Activated effector memory CD4-positive, alpha-beta T cell treated with anti-CD3 and anti-CD28 coated beads, Interleukin-2, amount 50 U/mL, for 16 hours (primary cell): ENCODE measurements around the gene OXGR1.
"Not testable (repeated sequence)": the region's sequence is repeated elsewhere in the genome, so short reads cannot be mapped to it uniquely, and the experiment has no call there.

Source experiments
- DNase-seq: peaks from one replicate; pipeline ENCODE4 v3.0.0-alpha.2; 2020

Gene OXGR1

GRCh38 chr13:96994017-96994857 lies at the start of gene OXGR1:
TSS of gene OXGR1 (minus strand) at chr13:96994476. CDS start at chr13:96987759, 6,717 bp downstream.
- DNase-seq: no peak

GRCh38 chr13:97043302-97043701 lies 49.0 kb upstream of the OXGR1 start:
- DNase-seq: no peak

GRCh38 chr13:97030705-97031452 lies 36.6 kb upstream of the OXGR1 start:
- no peak for DNase-seq

- peak; percentile 79 for DNase-seq
Measured at GRCh38 chr13:97028441-97029299, 34.4 kb upstream of the OXGR1 start.

GRCh38 chr13:97027162-97027554 lies 32.9 kb upstream of the OXGR1 start:
- DNase-seq: no peak

GRCh38 chr13:97026531-97027161 lies 32.4 kb upstream of the OXGR1 start:
- DNase-seq: no peak

GRCh38 chr13:97023812-97024211 lies 29.5 kb upstream of the OXGR1 start:
- not testable (repeated sequence) for DNase-seq

GRCh38 chr13:97023117-97023516 lies 28.8 kb upstream of the OXGR1 start:
- no peak for DNase-seq

- DNase-seq: no peak
Measured at GRCh38 chr13:97021241-97021640, 27.0 kb upstream of the OXGR1 start.

- DNase-seq: no peak
Measured at GRCh38 chr13:97020689-97021240, 26.5 kb upstream of the OXGR1 start.

- DNase-seq: no peak
Measured at GRCh38 chr13:97020194-97020593, 25.9 kb upstream of the OXGR1 start.

- DNase-seq: no peak
Measured at GRCh38 chr13:97019236-97019635, 25.0 kb upstream of the OXGR1 start.

GRCh38 chr13:97018029-97018819 lies 23.9 kb upstream of the OXGR1 start:
- DNase-seq: peak; percentile 67

GRCh38 chr13:97017322-97017721 lies 23.0 kb upstream of the OXGR1 start:
- DNase-seq: no peak

- DNase-seq: no peak
Measured at GRCh38 chr13:97015661-97016350, 21.5 kb upstream of the OXGR1 start.

- DNase-seq: no peak
Measured at GRCh38 chr13:97012251-97013048, 18.2 kb upstream of the OXGR1 start.

- no peak for DNase-seq
Measured at GRCh38 chr13:97011446-97012131, 17.3 kb upstream of the OXGR1 start.

GRCh38 chr13:97008643-97009042 lies 14.4 kb upstream of the OXGR1 start:
- DNase-seq: no peak

GRCh38 chr13:97005625-97006262 lies 11.5 kb upstream of the OXGR1 start:
- no peak for DNase-seq
